HCT116 (cell line): Measurements from ENCODE around the gene TADA3. TPM values are rescaled to one million over a fixed set of nuclear protein-coding genes. Genes with fewer than 3 reads are reported as not detected.
A peak's percentile ranks its signal among the peaks of the same experiment; 100 is the strongest.

Experiments
- ATAC-seq: fragments of 200-7000 bp; cut with Tn5 transposase; 2 replicates; pipeline ENCODE4 v1.9.1; 2020; ENCODE audit warnings: mild to moderate bottlenecking, moderate library complexity
- BruUV-seq: library from RNA; stranded (reverse); fragments of 400-500 nt; replicated peaks from 2 replicates; lab custom pipeline; 2021; lab: Mats Ljungman, UMichigan
- CTCF ChIA-PET: fragments of 300-600 bp; sonication (Branson Sonifier 250); formaldehyde crosslinking; loops from one replicate; lab custom pipeline; 2021; ENCODE audit warnings: antibody characterized with exemption; lab: Charles Lee
- POLR2A ChIA-PET: fragments of 300-600, 350-600 bp; sonication (Branson Sonifier 250); formaldehyde crosslinking; loops from one replicate; lab custom pipeline; 2021; ENCODE audit warnings: antibody characterized with exemption; lab: Charles Lee
- RAD21 ChIA-PET, 2 experiments: fragments of 300-600 bp; sonication (Branson Sonifier 250); formaldehyde crosslinking; loops; one replicate each; lab custom pipeline; 2023; ENCODE audit warnings: low total read pairs in 2 of 2; ENCODE audit not compliant: uncharacterized antibody in 2 of 2, unreplicated experiment in 2 of 2, low non-redundant PET in 1 of 2; lab: Charles Lee
- DNase-seq: peaks from one replicate; pipeline ENCODE4 v3.0.0-alpha.2; 2010; ENCODE audit warnings: low read depth, low spot score
- H2AFZ ChIP-seq: fragments of 200-600 bp; shearing (Covaris generic), sonication (generic); 2 replicates; pipeline ENCODE4 v1.6.1; 2017; ENCODE audit warnings: low read depth, mixed run types, mixed read lengths, antibody characterized with exemption, low read length; ENCODE audit not compliant: poor library complexity, severe bottlenecking
- H3K27ac ChIP-seq: 2 replicates; pipeline ENCODE4 v1.5.1; 2012; ENCODE audit warnings: low read depth, low read length
- H3K27me3 ChIP-seq: fragments of 200-600 bp; sonication (generic); 2 replicates; pipeline ENCODE4 v1.6.1; 2016; ENCODE audit warnings: mixed run types, low read length, mixed read lengths; ENCODE audit not compliant: insufficient read depth
- H3K36me3 ChIP-seq, 2 experiments: fragments of 200-500 bp in 1 of 2; fragments of 200-600 bp in 1 of 2; sonication (Bioruptor generic) in 1 of 2; sonication (generic) in 1 of 2; 2 replicates each; pipeline versions ENCODE4 v1.5.1 to v1.6.1; 2014 to 2016; ENCODE audit warnings: low read length in 2 of 2, inconsistent platforms in 1 of 2, mixed read lengths in 1 of 2, mixed run types in 1 of 2; ENCODE audit not compliant: insufficient read depth in 2 of 2, control insufficient read depth in 1 of 2
- H3K4me1 ChIP-seq, 2 experiments: fragments of 200-600 bp in 1 of 2; sonication (generic) in 1 of 2; 2 replicates each; pipeline versions ENCODE4 v1.5.1 to v1.6.1; 2012 to 2017; ENCODE audit warnings: low read length in 2 of 2, inconsistent platforms in 1 of 2, mild to moderate bottlenecking in 1 of 2, mixed read lengths in 1 of 2, mixed run types in 1 of 2, moderate library complexity in 1 of 2; ENCODE audit not compliant: insufficient read depth in 2 of 2, control insufficient read depth in 1 of 2
- H3K4me2 ChIP-seq: fragments of 200-600 bp; sonication (generic); 2 replicates; pipeline ENCODE4 v1.6.1; 2017; ENCODE audit warnings: mixed run types, low read length, mixed read lengths
- H3K4me3 ChIP-seq, 2 experiments: fragments of 200-600 bp in 1 of 2; sonication (generic) in 1 of 2; replicated peaks in 1 of 2; 2 replicates each; pipeline ENCODE4 v1.5.1; 2011 to 2016; ENCODE audit warnings: low read length in 2 of 2, control low read depth in 1 of 2, low read depth in 1 of 2, mild to moderate bottlenecking in 1 of 2, mixed read lengths in 1 of 2, mixed run types in 1 of 2
- H3K79me2 ChIP-seq: fragments of 200-600 bp; sonication (generic); 2 replicates; pipeline ENCODE4 v1.6.1; 2017; ENCODE audit warnings: mild to moderate bottlenecking, mixed run types, low read length, moderate library complexity, mixed read lengths; ENCODE audit not compliant: insufficient read depth
- H3K9ac ChIP-seq: fragments of 200-600 bp; sonication (generic); 2 replicates; pipeline ENCODE4 v1.6.1; 2016; ENCODE audit warnings: low read length, mixed read lengths
- H3K9me2 ChIP-seq: fragments of 200-600 bp; sonication (generic), shearing (Covaris generic); 2 replicates; pipeline ENCODE4 v1.6.1; 2017; ENCODE audit warnings: mixed run types, mild to moderate bottlenecking, moderate library complexity; ENCODE audit not compliant: insufficient read depth
- H3K9me3 ChIP-seq, 2 experiments: fragments of 200-500 bp in 1 of 2; fragments of 200-600 bp in 1 of 2; sonication (Bioruptor generic) in 1 of 2; sonication (generic) in 1 of 2; 2 replicates each; pipeline ENCODE4 v1.6.1; 2014 to 2017; ENCODE audit warnings: low read length in 2 of 2, mixed read lengths in 2 of 2, inconsistent platforms in 1 of 2, low read depth in 1 of 2, mild to moderate bottlenecking in 1 of 2, mixed run types in 1 of 2, moderate library complexity in 1 of 2; ENCODE audit not compliant: control insufficient read depth in 1 of 2, insufficient read depth in 1 of 2
- H4K20me1 ChIP-seq: fragments of 200-600 bp; sonication (generic), shearing (Covaris generic); 2 replicates; pipeline ENCODE4 v1.6.1; 2017; ENCODE audit warnings: mixed run types, mild to moderate bottlenecking, moderate library complexity; ENCODE audit not compliant: insufficient read depth
- CBX3 ChIP-seq: IDR thresholded peaks from 2 replicates; pipeline ENCODE4 v1.6.1; 2012; ENCODE audit warnings: low read depth
- EGR1 ChIP-seq: IDR thresholded peaks from 2 replicates; pipeline ENCODE4 v1.6.1; 2012; ENCODE audit warnings: low read depth
- ELF1 ChIP-seq: IDR thresholded peaks from 2 replicates; pipeline ENCODE4 v1.6.1; 2012; ENCODE audit warnings: low read depth, borderline replicate concordance
- POLR2A ChIP-seq: IDR thresholded peaks from 2 replicates; pipeline ENCODE4 v1.7.0; 2011; ENCODE audit warnings: borderline replicate concordance; ENCODE audit not compliant: insufficient read depth, insufficient read length; ENCODE audit errors: extremely low read depth
- POLR2AphosphoS5 ChIP-seq: IDR thresholded peaks from 2 replicates; pipeline ENCODE4 v1.6.1; 2011; ENCODE audit warnings: mild to moderate bottlenecking, low read depth, low read length, moderate library complexity
- RAD21 ChIP-seq: IDR thresholded peaks from 2 replicates; pipeline ENCODE4 v1.6.1; 2012; ENCODE audit warnings: low read depth, mild to moderate bottlenecking
- SP1 ChIP-seq: IDR thresholded peaks from 2 replicates; pipeline ENCODE4 v1.6.1; 2012; ENCODE audit warnings: low read depth
- intact Hi-C: fragments of 100-400 bp; cut with micrococcal nuclease; formaldehyde crosslinking; loops from 2 replicates; pipeline ENCODE4 v1.10.0; 2022
- total RNA-seq: library from RNA; stranded (reverse); gene quantifications from one replicate; pipeline ENCODE4 v1.2.1, GENCODE V29; 2021; ENCODE audit not compliant: unreplicated experiment
- TF ChIP-seq, protein P1 (sequence below): IDR thresholded peaks from 2 replicates; pipeline ENCODE4 v1.6.1; 2011; ENCODE audit warnings: mild to moderate bottlenecking, low read length, moderate library complexity; ENCODE audit not compliant: insufficient replicate concordance; ENCODE audit errors: extremely low read depth
- TF ChIP-seq, protein P2 (sequence below): IDR thresholded peaks from 2 replicates; pipeline ENCODE4 v1.6.1; 2012
- TF ChIP-seq, protein P3 (sequence below), 3 experiments: fragments of 200-600 bp in 1 of 3; sonication (generic) in 1 of 3; IDR thresholded peaks in 2 of 3; conservative IDR thresholded peaks in 1 of 3; 2 replicates each; pipeline ENCODE4 v1.5.1; 2012 to 2017; ENCODE audit warnings: low read depth in 2 of 3, low read length in 2 of 3, antibody characterized with exemption in 1 of 3, borderline replicate concordance in 1 of 3, control low read depth in 1 of 3, mild to moderate bottlenecking in 1 of 3, mixed read lengths in 1 of 3, mixed run types in 1 of 3, moderate library complexity in 1 of 3; ENCODE audit not compliant: insufficient read depth in 1 of 3

The TADA3 gene
- total RNA-seq, 1 experiment from 2014 or later = 72.0 TPM

DNA sequence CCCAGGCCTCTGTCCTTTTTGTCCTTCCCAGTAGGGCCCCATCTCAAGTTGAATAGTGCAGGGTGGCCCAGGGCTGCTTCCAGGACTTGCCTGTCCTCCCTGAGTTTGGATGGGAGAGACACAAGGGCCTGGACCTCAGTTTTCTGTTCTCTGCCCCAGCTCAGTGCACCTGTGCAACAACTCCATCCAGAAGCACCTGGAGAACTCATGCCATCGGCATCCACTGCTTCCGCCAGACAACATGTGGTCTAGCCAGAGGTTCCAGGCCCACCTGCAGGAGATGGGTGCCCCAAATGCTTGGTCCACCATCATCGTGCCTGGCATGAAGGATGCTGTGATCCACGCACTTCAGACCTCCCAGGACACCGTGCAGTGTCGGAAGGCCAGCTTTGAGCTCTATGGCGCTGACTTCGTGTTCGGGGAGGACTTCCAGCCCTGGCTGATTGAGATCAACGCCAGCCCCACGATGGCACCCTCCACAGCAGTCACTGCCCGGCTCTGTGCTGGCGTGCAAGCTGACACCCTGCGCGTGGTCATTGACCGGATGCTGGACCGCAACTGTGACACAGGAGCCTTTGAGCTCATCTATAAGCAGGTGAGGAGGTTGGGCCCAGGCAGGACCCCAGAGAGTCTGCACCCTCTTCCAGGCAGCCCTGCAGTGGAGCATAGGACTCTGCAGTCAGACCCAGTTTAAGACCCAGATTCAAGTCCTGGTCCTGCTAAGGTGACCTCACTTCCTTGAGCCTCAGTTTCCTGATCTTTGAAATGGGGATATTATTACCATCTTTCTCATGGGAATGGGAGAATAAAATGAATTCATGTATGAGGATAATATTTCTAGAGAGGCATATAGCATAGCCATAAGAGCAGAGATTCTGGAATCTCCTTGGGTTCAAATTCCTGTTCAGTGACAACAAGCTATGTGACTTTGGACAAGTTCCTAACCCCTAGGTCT, 36.8 kb upstream of the TADA3 start (continued):
- TF ChIP-seq POLR2AphosphoS5 = no peak

DNA sequence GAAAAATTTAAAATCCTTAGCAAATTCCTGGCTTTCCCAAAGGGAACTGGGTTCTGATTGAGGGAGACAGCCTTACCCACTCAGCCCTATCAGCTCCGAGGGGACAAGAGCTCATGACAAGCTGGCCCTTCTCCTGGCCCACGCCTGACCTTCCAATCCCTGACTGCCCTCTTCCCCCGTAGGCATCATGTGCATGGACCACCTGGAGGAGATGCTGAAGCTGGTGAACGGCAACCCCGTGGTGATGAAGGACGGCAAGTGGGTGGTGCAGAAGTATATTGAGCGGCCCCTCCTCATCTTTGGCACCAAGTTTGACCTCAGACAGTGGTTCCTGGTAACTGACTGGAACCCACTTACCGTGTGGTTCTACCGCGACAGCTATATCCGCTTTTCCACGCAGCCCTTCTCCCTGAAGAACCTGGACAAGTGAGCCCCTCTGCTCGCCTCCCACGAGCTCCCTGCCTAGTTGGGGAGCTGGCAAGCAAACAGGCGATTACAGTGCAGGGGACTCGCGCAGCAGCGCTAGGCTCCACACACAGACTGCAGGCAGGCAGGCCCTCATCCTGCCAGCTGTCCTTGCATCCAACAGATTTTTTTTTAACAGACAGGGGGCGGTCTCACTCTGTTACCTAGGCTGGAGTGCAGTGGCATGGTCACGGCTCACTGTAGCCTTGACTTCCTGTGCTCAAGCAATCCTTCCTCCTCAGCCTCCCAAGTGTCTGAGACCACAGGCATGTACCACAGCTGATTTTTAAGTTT, 34.7 kb upstream of the TADA3 start:
- Histone ChIP-seq H4K20me1 (no peaks in the 10 kb centered on the region), H3K9me2 (no peaks in the 10 kb centered on the region), H3K27me3 (no peaks in the 10 kb centered on the region), H3K4me2 (no peak overlapping the region), H3K9ac (no peak overlapping the region), H3K36me3 (peaks cover 5 to 12% of the 10 kb centered on the region in 2 experiments; a peak in 1 of 4 replicates), H3K4me3 (no peak overlapping the region), H3K4me1 (no peaks in the 10 kb centered on the region), H2AFZ (no peak overlapping the region), H3K79me2 (no peaks in the 10 kb centered on the region), H3K9me3 (no peaks in the 10 kb centered on the region), H3K27ac (no peak overlapping the region)
- RAD21 ChIA-PET = interaction anchor here in 1 of 2 experiments (0.5 kb wide), 1 partner anchor 160 kb away, joined by 6 read pairs; the partner anchor contains the start of gene EMC3
- no peak for DNase-seq
- POLR2A ChIA-PET = interaction anchor here (0.6 kb wide), 1 partner anchor 9 kb away, joined by 4 read pairs; no protein-coding TSS in a partner anchor
- intact Hi-C loops = no loop called here
- TF ChIP-seq POLR2AphosphoS5 (no peak), CBX3 (no peak), ELF1 (no peak), POLR2A (no peak), SP1 (no peak), RAD21 (peak; percentile 60), EGR1 (no peak)
- TF ChIP-seq, protein P1, sequence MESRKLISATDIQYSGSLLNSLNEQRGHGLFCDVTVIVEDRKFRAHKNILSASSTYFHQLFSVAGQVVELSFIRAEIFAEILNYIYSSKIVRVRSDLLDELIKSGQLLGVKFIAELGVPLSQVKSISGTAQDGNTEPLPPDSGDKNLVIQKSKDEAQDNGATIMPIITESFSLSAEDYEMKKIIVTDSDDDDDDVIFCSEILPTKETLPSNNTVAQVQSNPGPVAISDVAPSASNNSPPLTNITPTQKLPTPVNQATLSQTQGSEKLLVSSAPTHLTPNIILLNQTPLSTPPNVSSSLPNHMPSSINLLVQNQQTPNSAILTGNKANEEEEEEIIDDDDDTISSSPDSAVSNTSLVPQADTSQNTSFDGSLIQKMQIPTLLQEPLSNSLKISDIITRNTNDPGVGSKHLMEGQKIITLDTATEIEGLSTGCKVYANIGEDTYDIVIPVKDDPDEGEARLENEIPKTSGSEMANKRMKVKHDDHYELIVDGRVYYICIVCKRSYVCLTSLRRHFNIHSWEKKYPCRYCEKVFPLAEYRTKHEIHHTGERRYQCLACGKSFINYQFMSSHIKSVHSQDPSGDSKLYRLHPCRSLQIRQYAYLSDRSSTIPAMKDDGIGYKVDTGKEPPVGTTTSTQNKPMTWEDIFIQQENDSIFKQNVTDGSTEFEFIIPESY = no peak
- TF ChIP-seq, protein P2, sequence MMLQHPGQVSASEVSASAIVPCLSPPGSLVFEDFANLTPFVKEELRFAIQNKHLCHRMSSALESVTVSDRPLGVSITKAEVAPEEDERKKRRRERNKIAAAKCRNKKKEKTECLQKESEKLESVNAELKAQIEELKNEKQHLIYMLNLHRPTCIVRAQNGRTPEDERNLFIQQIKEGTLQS = no peak
- TF ChIP-seq, protein P3, sequence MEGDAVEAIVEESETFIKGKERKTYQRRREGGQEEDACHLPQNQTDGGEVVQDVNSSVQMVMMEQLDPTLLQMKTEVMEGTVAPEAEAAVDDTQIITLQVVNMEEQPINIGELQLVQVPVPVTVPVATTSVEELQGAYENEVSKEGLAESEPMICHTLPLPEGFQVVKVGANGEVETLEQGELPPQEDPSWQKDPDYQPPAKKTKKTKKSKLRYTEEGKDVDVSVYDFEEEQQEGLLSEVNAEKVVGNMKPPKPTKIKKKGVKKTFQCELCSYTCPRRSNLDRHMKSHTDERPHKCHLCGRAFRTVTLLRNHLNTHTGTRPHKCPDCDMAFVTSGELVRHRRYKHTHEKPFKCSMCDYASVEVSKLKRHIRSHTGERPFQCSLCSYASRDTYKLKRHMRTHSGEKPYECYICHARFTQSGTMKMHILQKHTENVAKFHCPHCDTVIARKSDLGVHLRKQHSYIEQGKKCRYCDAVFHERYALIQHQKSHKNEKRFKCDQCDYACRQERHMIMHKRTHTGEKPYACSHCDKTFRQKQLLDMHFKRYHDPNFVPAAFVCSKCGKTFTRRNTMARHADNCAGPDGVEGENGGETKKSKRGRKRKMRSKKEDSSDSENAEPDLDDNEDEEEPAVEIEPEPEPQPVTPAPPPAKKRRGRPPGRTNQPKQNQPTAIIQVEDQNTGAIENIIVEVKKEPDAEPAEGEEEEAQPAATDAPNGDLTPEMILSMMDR (IDR thresholded peaks at IDR 0.05 in 2 of 3, conservative IDR thresholded peaks at IDR 0.05 in 1 of 3; ENCODE audit: borderline replicate concordance in 1 of 3, insufficient read depth in 1 of 3, low read depth in 2 of 3, low read length in 2 of 3) = peak; percentile 39 to 49 (median 43); a peak in 5 of 6 replicates
- no TSS peak for BruUV-seq
- CTCF ChIA-PET = interaction anchor here (0.7 to 2.1 kb wide), 2 partner anchors 111 to 119 kb away, joined by 3 to 7 read pairs; no protein-coding TSS in a partner anchor
- peak; percentile 95 for ATAC-seq
